GM10266 (cell line): ENCODE results near the gene PARD3B.

Source experiments
- DNase-seq: peaks from one replicate; pipeline ENCODE4 v3.0.0; 2012; ENCODE audit errors: extremely low spot score
- TF ChIP-seq, protein P1 (sequence below): IDR thresholded peaks from 2 replicates; pipeline ENCODE4 v1.5.1; 2012; ENCODE audit warnings: mild to moderate bottlenecking, low read depth; ENCODE audit not compliant: control insufficient read depth, insufficient read depth; ENCODE audit errors: missing control alignments

PARD3B gene

DNA sequence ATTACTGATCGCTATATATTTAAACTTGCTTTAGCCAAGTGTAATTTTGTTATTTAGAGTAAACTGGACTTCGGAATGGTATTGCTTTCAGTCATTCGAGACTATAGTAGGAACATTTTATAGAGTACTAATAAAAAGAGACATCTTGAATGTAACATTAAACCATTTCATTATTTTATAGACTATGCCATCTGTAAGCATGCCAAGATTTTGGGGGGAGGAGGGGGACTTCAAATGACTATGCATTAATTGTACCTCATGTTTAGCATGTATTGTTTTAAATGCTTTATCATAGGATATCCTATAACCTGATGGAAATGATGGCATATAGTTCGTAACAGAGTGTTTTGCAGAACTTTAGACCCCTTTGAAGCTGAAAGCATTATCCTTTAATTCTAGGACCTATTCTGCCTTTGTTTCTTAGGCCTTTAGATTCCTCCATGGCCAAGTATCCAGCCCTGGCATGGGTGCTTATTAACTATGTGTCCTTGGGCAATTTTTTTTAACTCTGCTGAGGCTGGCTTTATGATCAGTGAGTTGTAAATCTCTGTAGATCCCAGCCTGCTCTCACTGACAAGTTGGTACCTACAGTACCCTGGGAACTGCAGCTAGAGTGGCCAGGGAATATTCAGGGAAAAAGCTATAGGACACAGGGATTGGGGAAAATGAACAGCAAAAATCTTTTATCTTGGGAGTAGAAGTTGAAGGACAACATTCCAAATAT, 93.4 kb downstream of the PARD3B start:
- TF ChIP-seq, protein P1, sequence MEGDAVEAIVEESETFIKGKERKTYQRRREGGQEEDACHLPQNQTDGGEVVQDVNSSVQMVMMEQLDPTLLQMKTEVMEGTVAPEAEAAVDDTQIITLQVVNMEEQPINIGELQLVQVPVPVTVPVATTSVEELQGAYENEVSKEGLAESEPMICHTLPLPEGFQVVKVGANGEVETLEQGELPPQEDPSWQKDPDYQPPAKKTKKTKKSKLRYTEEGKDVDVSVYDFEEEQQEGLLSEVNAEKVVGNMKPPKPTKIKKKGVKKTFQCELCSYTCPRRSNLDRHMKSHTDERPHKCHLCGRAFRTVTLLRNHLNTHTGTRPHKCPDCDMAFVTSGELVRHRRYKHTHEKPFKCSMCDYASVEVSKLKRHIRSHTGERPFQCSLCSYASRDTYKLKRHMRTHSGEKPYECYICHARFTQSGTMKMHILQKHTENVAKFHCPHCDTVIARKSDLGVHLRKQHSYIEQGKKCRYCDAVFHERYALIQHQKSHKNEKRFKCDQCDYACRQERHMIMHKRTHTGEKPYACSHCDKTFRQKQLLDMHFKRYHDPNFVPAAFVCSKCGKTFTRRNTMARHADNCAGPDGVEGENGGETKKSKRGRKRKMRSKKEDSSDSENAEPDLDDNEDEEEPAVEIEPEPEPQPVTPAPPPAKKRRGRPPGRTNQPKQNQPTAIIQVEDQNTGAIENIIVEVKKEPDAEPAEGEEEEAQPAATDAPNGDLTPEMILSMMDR = no peak

DNA sequence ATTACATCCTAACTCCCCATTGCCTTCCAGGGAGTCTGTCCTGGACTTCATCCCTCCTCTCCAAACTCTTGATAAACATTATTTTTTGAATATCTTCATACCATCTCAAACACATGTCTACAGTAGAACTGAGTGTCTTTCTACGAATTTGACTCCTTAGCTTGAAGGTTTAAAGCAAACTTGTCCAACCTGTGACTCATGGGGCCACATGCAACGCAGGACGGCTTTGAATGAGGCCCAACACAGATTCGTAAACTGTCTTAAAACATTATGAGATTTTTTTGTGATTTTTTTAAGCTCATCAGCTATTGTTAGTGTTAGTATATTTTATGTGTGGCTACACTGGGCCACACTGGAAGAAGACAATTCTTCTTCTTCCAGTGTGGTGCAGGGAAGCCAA, 98.1 kb downstream of the PARD3B start:
- TF ChIP-seq, protein P1 = no peak
- DNase-seq = no peak

More for the DNA sequence above, 93.4 kb downstream of the PARD3B start:
- no peak for DNase-seq

DNA sequence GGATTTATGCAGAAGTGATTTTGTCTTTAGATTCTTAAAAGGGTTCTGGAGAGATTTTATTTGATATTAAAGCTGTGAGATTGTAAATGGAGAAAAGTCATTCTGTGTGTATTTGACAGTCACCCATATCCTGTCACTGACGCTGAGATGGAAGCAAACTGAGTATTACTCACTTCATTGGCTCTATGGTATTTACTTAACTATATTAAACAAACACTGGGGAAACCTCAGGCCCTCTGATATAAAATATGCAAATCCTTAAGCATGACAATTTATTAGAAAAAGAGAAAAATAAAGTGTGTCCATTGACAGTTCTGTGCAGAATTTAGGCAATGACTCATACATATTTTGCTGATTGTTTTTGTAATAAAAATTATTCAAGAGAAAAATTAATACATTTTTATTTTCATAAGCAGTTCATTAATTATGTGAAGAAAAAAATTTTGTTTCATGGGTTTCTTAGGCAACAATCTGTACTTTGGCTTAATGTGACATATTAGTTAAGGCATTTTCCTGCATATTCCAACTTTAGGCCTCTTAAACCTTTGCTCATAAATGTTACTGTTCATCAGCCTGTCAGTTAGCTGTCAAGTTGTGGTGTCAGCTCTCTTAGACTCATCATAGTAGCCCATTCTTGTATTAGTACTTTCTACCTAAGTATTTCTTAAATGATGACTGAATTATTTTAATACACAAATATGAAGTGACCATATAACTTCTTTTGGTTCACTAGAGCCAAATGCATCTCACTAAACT, 99.9 kb downstream of the PARD3B start:
- DNase-seq = no peak
- TF ChIP-seq, protein P1 = no peak

DNA sequence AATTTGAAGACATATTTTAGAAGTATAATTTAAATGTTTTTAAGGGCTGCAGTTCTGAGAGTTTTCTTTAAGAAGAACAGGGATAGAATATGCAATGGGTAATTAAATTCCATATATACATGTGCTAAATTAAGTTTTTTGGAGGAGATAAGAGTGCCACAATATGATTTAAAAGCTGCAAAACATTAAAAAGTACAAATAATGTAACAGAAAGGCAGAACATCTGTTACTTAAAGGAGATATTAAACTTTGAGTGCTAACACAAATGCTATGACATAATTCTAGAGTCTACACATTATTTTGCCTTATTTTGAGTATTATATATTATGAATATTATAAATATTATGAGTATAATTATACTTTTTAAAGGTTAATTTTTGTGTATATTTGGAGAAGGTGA, 102.4 kb downstream of the PARD3B start:
- TF ChIP-seq, protein P1 = no peak
- DNase-seq = no peak

DNA sequence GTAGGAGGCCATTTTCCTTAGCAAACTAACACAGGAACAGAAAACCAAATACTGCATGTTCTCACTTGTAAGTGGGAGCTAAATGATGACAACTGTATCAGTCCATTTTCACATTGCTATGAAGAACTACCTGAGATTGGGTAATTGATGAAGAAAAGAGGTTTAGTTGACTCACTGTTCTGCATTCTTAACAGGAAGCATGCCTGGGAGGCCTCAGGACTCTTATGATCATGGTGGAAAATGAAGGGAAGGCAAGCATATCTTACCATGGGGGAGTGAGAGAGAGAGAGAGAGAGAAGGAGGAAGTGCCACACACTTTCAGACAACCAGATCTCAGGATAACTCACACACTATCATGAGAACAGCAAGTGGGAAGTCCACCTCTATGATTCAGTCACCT, 105.3 kb downstream of the PARD3B start:
- DNase-seq = no peak
- TF ChIP-seq, protein P1 = no peak

DNA sequence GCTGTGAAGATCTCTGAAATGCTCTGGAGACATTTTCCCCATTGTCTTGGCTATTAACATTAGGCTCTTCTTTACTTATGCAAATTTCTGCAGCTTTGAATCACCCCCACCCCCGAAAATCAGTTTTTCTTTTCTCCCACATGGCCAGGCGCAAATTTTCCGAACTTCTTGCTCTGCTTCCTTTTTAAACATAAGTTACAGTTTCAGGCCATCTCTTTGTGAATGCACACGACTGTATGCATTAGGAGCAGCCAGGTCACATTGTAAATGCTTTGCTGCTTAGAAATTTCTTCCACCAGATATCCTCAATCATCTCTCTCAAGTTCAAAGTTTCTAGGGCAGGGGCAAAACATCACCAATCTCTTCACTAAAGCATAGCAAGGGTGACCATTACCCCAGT, 106.8 kb downstream of the PARD3B start:
- TF ChIP-seq, protein P1 = no peak
- no peak for DNase-seq

DNA sequence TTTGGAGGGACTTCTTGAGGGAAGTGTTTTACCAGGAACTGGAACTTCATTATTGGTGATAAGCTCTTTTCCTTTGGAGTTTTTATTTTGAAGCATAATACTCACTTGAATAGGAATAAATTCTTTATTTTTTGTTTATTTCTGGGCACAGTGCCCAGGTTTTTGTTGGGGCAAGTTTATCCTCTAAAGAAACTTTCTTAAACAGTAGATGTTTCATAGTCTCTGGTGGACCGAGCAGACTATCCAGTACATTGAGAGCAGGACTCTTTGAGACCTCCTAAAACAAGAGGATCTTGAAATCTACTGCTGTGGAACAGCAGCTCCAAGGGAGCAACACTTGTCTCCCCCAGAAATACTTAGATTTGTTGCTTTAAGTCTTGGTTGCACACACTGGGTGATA, 109.4 kb downstream of the PARD3B start:
- TF ChIP-seq, protein P1 = no peak
- no peak for DNase-seq
